IMR-90 (cell line): ENCODE results near the gene RSU1.

Experiments
- CEBPB ChIP-seq: IDR thresholded peaks from 2 replicates; pipeline ENCODE4 v1.6.1; 2012; ENCODE audit warnings: low read depth, low read length, improper control_type of control experiment
- CTCF ChIP-seq: conservative IDR thresholded peaks from 2 replicates; pipeline ENCODE4 v1.5.1; 2012; ENCODE audit warnings: mild to moderate bottlenecking, low read depth, low read length, improper control_type of control experiment
- POLR2A ChIP-seq: IDR thresholded peaks from 2 replicates; pipeline ENCODE4 v1.6.1; 2012; ENCODE audit warnings: mild to moderate bottlenecking, low read depth, low read length
- SMC3 ChIP-seq: fragments of 150-350 bp; IDR thresholded peaks from 2 replicates; pipeline ENCODE4 v1.6.1; 2016; ENCODE audit warnings: low read depth, mild to moderate bottlenecking, antibody characterized with exemption, low read length, moderate library complexity
- USF2 ChIP-seq: fragments of 150-350 bp; IDR thresholded peaks from 2 replicates; pipeline ENCODE4 v1.6.1; 2017; ENCODE audit warnings: mild to moderate bottlenecking, antibody characterized with exemption, low read length, low read depth

- TF ChIP-seq CEBPB (no peak), CTCF (no peak), POLR2A (no peak), SMC3 (no peak), USF2 (no peak)
Observed at GRCh38 chr10:16847644-16848043, 30.4 kb upstream of the RSU1 start.
